ENCODE results near the gene B4GALT7.

GRCh38 chr5:177591690-177592009 lies 8.3 kb upstream of the B4GALT7 start:
- TF ChIP-seq CTCF (conservative IDR thresholded peaks at IDR 0.05; ENCODE audit: low read depth, low read length) (no peak), EZH2 (IDR thresholded peaks at IDR 0.05; ENCODE audit: borderline replicate concordance, low read depth, low read length, poor library complexity, severe bottlenecking) (no peak)
